T follicular helper cell (primary cell): ENCODE measurements around the gene PEX13.

Source experiments
- DNase-seq: peaks from one replicate; pipeline ENCODE4 v3.0.0-alpha.2; 2020; ENCODE audit warnings: low read depth

PEX13 gene

DNA sequence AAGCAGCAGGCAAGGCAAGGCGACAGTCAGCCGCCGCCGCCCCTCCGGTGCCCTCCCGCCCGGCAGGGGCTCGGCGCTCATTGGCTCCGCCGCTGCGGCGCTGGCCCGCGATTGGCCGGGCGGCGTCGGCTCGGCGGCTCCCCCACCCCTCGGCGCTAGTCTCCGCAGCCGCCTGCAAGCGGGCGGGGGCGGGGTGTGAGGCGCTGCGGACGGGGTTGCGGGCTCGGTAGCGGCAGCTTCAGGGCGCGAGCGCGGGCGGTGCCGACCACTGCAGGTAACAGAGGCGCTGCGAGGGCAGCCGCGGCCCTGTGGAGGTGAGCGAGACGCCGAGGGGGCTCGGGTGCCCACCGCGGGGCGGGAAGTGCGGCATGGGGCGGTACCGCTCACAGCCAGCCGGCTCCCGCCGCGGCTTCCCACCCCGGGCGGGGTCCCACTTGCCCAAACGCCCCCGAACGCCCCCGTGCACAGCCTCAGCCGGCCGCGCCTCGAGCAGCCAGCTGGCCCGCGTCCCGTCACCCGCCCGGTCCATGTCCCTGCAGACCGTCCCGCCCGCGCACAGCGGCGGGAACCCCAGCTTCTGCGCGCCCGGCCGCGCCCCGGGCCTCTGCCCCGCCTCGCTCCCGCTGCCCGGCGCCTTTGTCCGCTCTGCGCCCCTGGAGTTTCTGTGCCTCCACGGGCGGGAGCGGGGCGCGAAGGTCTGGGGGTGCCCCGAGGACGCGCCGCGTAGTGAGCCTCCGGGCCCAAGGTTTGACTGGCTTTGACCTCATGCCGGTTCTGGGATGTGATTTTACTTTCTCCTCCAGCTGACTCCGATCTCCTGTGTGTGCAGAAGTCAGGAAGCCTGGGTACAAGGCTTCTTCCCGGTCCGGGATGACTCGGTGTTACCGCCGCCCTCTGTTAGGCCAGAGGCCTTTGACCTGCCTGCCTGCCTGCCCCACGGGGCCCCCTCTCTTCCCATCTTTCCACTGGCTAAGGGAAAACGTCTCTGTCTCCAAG is 48.5 kb downstream of the PEX13 start, which contains the start of gene SANBR:
Gene SANBR, plus strand, starts transcription at position 158 of the 996 bp plus-strand sequence. CDS start 4,480 bp downstream, outside the sequence.
- DNase-seq: peak; percentile 78

GRCh38 chr2:61074100-61074499 is 56.6 kb downstream of the PEX13 start:
- no peak for DNase-seq

DNA sequence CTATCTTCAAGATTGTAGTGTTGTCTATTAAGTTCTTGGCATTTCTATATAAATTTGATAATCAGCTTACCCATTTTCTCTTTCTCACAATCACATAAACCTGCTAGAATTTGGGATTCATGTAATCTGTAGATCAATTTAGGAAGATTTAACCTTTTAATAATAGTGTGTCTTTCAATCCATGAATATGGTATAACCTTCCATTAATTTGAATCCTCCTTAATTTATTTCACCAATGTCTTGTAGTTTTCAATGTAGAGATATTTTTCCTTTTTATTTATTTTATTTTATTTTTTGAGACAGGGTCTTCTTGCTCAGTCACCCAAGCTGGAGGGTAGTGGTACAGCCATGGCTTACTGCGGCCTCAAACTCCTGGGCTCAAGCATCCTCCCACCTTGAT is 68.4 kb downstream of the PEX13 start:
- no peak for DNase-seq

DNA sequence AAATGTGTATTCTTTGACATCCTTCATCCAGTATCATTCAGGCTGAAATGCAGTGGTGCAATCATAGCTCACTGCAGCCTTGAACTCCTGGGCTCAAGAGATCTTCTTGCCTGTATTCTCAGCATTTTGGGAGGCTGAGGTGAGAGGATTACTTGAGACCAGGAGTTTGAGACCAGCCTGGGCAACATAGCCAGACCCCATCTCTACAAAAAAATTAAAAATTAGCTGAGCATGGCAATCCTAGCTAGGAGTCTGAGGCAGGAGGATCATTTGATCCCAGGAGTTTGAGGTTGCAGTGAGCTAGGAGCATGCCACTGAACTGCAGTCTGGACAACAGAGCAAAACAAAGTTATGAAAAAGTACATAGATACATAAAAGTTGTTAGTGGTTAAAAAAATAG is 72.3 kb downstream of the PEX13 start:
- DNase-seq: no peak

- no peak for DNase-seq
Observed at GRCh38 chr2:61090386-61090921, 72.9 kb downstream of the PEX13 start.

DNA sequence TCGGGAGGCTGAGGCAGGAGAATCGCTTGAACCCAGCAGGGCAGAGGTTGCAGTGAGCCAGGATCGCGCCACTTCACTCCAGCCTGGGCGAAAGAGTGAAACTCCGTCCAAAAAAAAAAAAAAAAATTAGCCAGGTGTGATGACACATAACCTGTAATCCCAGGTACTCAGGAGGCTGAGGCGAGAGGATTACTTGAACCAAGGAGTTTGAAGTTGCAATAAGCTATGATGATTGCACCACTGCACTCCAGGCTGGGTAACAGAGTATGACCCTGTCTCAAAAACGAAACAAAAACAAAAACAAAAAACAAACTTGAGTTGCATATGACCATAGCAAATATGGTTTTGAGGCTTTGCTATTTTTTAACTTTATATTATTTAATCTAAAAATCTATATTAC is 74.0 kb downstream of the PEX13 start:
- no peak for DNase-seq

GRCh38 chr2:61096438-61096837 is 78.9 kb downstream of the PEX13 start:
- no peak for DNase-seq

DNA sequence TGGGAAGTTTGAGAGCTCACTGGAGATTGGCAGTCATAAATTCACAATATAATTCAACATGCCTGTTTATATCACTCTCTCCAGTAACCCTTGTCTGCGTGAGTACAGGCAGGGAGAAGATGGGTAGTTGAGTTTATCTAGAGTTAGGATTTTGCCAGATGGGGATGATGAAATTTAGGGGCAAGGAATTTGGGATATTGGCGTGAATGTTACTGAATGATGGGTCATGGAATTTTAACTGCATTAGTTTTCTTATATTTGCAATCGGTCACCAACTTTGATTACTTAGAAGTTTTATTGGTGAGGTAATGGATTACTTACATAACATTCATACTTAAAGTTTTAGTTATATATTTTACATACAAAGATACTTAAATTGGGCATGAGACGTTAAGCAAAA is 83.3 kb downstream of the PEX13 start:
- no peak for DNase-seq
